Endometrial microvascular endothelial cells (primary cell): ENCODE results near the gene LYRM4. TPM values are rescaled to one million over a fixed set of nuclear protein-coding genes. Genes with fewer than 3 reads are reported as not detected.

Source experiments
- in situ Hi-C: cut with HindIII; loops from 2 replicates; pipeline ENCODE4 v1.10.0; 2017; ENCODE audit warnings: low sequenced_read_pairs, low pct_unique_long_range_greater_than_20kb; ENCODE audit errors: inconsistent ontology term
- total RNA-seq: library from RNA; depleted of rRNA; stranded (reverse); fragments of >200 nt; gene quantifications from one replicate; pipeline ENCODE4 v1.2.3, GENCODE V29; 2015; ENCODE audit errors: inconsistent ontology term

Gene LYRM4
- total RNA-seq, 1 donor from 2014 or later, result 38.8 TPM

GRCh38 chr6:5214570-5215052, 46.1 kb downstream of the LYRM4 start:
- in situ Hi-C loops, result no loop called here

GRCh38 chr6:5213836-5214235, 46.9 kb downstream of the LYRM4 start:
- in situ Hi-C loops, result no loop called here

DNA sequence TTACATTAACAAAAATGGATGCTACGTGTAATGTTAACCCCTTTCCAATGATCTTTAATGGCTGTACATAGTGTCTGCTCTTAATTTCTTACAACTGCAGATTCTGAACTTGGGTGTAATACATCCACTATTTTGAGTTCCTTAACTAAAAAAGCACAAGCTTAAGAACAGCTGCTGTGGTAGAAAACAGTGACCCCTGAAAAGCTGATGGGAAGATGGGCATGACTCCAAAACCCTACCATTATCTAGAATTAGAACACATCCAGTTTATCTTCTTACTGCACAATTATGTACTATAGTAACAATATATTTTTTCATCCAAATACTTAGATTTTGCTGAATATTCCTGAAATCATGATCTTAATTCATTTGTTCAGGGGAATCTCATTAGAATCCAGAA, 49.3 kb downstream of the LYRM4 start:
- in situ Hi-C loops, result no loop called here

DNA sequence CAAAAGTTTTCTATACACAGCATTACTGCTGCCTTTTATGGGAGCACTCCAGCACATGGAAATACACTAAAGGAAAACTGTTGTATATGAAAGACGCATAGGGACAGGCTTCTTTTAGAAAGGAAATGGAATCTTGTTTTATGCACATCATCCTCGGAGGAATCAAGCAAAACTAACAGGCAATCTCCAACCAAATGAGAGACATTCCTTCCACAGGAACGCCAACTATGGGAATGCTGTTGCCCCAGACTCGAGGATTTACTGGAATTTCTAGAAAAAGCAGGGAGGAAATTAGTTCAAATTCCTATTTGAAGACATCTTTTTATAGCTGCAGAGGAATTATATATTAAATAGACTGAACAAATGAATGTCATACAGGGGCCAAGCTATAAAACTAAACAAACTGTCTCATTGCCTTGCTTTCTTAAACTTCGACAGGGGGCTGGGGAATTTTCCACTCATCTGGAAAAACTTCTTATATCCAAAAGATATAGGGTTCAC, 52.2 kb downstream of the LYRM4 start:
- in situ Hi-C loops, result no loop called here

DNA sequence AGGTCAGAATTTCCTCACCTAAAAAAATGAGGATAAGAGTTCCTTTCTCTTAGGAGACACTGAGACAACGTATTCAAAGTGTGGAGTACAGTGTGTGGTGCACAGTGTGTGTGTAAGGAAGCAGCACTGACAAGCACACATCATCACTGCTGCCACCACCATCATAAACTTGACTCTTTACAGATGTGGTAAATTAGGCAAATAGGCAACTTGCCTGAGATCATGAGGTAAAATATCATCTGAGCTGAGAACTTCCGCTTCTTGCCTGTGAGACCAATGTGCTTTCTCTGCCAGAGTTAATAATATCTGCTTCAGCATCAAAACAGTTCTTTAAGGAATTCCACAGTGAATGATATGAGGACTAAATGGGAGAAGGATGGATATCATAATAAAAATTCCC, 52.7 kb downstream of the LYRM4 start:
- in situ Hi-C loops, result no loop called here

DNA sequence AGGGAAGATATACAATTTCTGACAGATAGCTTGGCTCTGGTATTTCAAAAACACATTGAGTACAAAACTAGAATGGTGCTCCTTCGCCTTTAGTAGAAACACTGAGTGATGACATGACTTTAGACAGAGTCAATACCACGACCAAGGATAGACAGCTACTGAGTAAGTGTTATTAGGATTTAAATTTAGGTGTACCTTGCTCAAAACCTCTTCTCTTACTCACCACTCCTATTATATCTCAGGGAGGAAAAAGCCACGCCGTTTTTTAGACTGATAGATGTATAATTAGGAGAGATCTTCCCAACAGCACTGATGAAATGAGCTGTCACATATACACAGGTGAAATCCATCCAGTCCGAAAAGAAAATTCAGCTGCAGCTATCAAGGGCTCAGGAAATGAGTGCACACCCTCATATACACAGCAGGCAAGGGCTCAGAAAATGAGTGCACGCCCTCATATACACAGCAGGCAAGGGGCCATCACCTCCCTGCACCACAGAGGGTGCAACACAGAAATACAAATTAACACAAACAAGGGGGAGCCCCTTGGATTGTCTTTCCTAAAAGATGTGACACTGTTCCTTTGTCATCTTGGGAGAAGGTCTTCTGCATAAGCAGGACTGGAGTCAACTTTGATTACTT, 53.7 kb downstream of the LYRM4 start:
- in situ Hi-C loops, result no loop called here

GRCh38 chr6:5205877-5206850, 54.6 kb downstream of the LYRM4 start:
- in situ Hi-C loops, result no loop called here

DNA sequence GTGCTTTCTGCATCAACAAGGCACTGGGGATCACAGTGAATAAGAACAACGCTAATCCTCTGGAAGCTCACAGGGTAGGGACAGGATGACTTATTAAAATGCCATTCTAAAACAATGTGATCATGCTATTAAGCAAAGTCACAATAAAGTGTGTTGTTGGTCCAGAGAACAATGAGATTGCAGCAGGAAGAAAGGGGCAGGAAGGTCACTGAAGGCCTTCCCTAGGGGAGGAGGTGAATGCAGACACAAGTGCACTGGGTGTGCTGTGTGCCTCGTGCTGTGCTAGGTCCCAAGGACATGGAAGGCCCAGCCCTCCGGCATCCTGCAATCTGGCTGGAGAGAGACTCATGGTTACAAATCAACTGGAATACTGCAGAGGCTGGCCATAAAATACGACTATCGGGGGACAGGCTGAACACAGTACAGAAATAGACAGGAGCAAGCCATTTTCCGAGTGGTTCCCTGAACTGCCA, 55.7 kb downstream of the LYRM4 start:
- in situ Hi-C loops, result no loop called here

- in situ Hi-C loops, result no loop called here
Observed at GRCh38 chr6:5204376-5204775, 56.4 kb downstream of the LYRM4 start.

- in situ Hi-C loops, result no loop called here
Observed at GRCh38 chr6:5203546-5203945, 57.2 kb downstream of the LYRM4 start.

DNA sequence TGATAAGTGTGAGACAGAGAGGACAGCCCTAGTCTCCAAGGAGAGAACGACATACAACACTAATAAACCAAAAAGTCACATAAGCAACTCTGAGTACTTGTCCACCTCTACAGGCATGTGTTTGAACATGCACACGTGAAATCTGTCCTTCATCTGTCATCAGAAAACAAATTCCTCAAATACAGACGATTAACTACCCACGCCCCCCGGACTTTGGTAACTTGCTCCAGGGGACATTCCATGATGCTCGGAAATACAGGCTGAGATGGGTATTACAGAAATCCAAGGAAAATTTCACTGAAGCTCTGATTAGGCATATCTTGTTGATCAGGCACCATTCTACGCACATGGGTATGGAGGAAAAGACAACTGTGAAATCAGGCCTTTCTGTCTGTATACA, 57.8 kb downstream of the LYRM4 start:
- in situ Hi-C loops, result no loop called here

- in situ Hi-C loops, result no loop called here
Observed at GRCh38 chr6:5202206-5202605, 58.5 kb downstream of the LYRM4 start.

DNA sequence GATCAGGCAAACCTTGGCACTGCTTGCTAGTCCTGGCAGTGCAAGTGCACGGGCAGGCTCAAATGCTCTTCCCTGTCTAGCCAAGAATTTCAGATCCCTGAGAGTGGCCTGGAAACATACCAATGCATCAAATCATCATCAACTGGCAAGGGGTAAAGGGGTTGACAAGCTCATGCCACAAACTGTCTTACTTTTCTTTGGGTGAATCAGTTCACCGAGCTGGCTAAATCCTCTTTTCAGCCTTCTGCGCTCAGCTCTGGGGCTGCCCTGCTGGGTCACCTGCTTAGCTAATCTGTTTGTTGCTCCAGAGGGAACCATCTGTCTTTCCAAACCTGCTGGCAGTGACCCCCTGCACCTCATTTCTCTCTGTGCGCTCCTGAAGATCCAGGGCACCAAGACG, 59.5 kb downstream of the LYRM4 start:
- in situ Hi-C loops, result no loop called here

- in situ Hi-C loops, result no loop called here
Observed at GRCh38 chr6:5199702-5200101, 61.0 kb downstream of the LYRM4 start.

DNA sequence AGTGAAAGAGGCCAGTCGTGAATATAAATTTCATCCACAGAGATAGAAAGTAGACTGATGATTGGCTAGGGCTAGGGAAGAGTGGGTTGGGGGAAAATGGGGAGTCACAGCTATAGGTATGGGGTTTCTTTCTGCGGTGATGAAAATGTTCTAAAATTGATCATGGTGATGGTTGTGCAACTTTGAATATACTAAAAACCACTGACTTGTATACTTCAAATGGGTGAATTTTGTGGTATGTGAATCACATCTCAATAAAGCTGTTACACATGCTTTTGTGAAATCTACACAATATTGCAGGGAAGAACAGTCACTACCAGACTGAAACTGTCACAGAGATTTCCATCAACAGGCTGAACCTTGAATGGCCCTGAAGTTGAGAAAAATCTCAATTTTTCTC, 61.5 kb downstream of the LYRM4 start:
- in situ Hi-C loops, result no loop called here

DNA sequence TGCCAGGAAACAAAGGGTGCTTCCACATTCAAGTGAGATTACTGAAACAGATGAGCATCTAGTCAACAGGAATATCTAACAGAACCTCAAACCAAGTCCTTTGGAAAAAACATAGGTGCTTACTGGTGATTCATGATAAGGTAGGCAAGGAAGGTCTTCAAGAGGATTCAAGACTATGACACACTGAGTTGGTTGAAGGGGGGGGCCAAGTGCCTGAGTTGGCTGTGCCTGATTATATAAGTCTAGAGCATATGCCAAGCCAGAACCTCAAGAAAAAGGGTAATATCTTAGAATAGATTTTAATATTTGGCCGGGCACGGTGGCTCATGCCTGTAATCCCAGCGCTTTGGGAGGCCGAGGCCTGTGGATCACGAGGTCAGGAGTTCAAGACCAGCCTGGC, 63.7 kb downstream of the LYRM4 start:
- in situ Hi-C loops, result no loop called here

- in situ Hi-C loops, result no loop called here
Observed at GRCh38 chr6:5192135-5192794, 68.5 kb downstream of the LYRM4 start.

DNA sequence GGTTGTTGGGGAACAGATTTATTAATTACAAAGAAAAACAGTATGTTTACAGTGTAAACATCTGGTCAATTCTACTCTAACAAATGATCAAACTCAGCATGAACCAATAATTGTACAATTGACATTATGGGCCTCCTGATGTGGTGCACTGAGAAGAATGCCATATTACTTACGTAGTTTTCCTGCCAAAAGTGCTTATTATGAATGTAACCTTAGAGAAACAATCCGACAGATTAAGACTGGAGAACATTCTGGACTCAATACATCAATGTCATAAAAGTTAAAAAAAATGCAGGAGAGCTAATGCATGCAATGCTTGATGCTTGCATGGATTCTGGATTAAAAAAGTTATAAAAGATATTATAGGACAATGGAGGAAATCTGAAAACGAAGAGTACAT, 69.0 kb downstream of the LYRM4 start:
- in situ Hi-C loops, result no loop called here

- in situ Hi-C loops, result no loop called here
Observed at GRCh38 chr6:5191222-5191621, 69.5 kb downstream of the LYRM4 start.
